ENCODE data around the gene HERC2. TPM values are rescaled to one million over a fixed set of nuclear protein-coding genes. Genes with fewer than 3 reads are reported as not detected.

The HERC2 gene
- total and polyA plus RNA-seq, 2 of the 13 experiments (the other 11 are each of a cell fraction or from before 2014, with no cell fraction given), result 17.6 to 24.8 TPM

GRCh38 chr15:28082891-28083684, 238.9 kb downstream of the HERC2 start (continued):
- no peak for TF ChIP-seq TBX3 (IDR thresholded peaks at IDR 0.05; ENCODE audit: borderline replicate concordance)
- no peak for TF ChIP-seq ZNF550 (CRISPR knock-in tag; IDR thresholded peaks at IDR 0.05; ENCODE audit: borderline replicate concordance)
- no peak for TF ChIP-seq HNRNPK (IDR thresholded peaks at IDR 0.05; ENCODE audit: low read depth, low read length, poor library complexity, severe bottlenecking)
- TF ChIP-seq E2F5 (CRISPR knock-in tag; conservative IDR thresholded peaks at IDR 0.05), result no peak
- TF ChIP-seq ZBTB39 (CRISPR knock-in tag; IDR thresholded peaks at IDR 0.05), result no peak
- no peak for TF ChIP-seq CERS6 (CRISPR knock-in tag; IDR thresholded peaks at IDR 0.05)
- no peak for TF ChIP-seq PRDM4 (CRISPR knock-in tag; IDR thresholded peaks at IDR 0.05; ENCODE audit: borderline replicate concordance)
- TF ChIP-seq MIXL1 (CRISPR knock-in tag; IDR thresholded peaks at IDR 0.05), result peak; percentile 39; the same call in 1 of the 2 replicates
- no peak for TF ChIP-seq THAP7 (CRISPR knock-in tag; IDR thresholded peaks at IDR 0.05)
- 0 out of 2 replicates have a peak, but pooled peaks have one; percentile 53 for TF ChIP-seq ERF (CRISPR knock-in tag; IDR thresholded peaks at IDR 0.05)
- peak; percentile 26; the same call in 1 of the 2 replicates for TF ChIP-seq FOXO1 (CRISPR knock-in tag; IDR thresholded peaks at IDR 0.05)
- no peak for TF ChIP-seq CCDC6 (CRISPR knock-in tag; IDR thresholded peaks at IDR 0.05)
- TF ChIP-seq ZSCAN22 (CRISPR knock-in tag; IDR thresholded peaks at IDR 0.05), result no peak
- peak; percentile 29; the same call in 1 of the 2 replicates for TF ChIP-seq ARID4A (CRISPR knock-in tag; IDR thresholded peaks at IDR 0.05; ENCODE audit: borderline replicate concordance)
- TF ChIP-seq MAF1 (CRISPR knock-in tag; IDR thresholded peaks at IDR 0.05; ENCODE audit: borderline replicate concordance), result no peak
- no peak for TF ChIP-seq HHEX (CRISPR knock-in tag; IDR thresholded peaks at IDR 0.05)
- TF ChIP-seq REXO4 (CRISPR knock-in tag; IDR thresholded peaks at IDR 0.05; ENCODE audit: borderline replicate concordance), result no peak

Data from HepG2 (cell line).